Vagina (tissue), 2 donors: Measurements from ENCODE around the gene FGFBP2. TPM values are rescaled to one million over a fixed set of nuclear protein-coding genes. Genes with fewer than 3 reads are reported as not detected.

Experiments used
- DNase-seq, 2 donors: peaks; one replicate each; pipeline ENCODE4 v3.0.0-alpha.2; 2017; ENCODE audit errors: extremely low spot score in 2 of 2
- H3K27ac ChIP-seq: fragments of 200-600 bp; sonication (generic); one replicate; pipeline ENCODE4 v1.5.1; 2019
- H3K27me3 ChIP-seq: fragments of 200-600 bp; sonication (generic); one replicate; pipeline ENCODE4 v1.5.1; 2019
- H3K36me3 ChIP-seq, 2 donors: fragments of 200-600 bp; sonication (generic); one replicate each; pipeline ENCODE4 v1.5.1; 2017 to 2019
- H3K4me1 ChIP-seq: fragments of 200-600 bp; sonication (generic); one replicate; pipeline ENCODE4 v1.5.1; 2019
- H3K4me3 ChIP-seq, 2 donors: fragments of 200-600 bp; sonication (generic); 1 replicate in 1 of 2; 2 replicates in 1 of 2; pipeline ENCODE4 v1.5.1; 2016 to 2019
- H3K9me3 ChIP-seq: fragments of 200-600 bp; sonication (generic); one replicate; pipeline ENCODE4 v1.5.1; 2019
- POLR2A ChIP-seq, 2 donors: fragments of 450-650 bp; IDR thresholded peaks; one replicate each; pipeline ENCODE4 v1.6.1; 2017; ENCODE audit warnings: antibody characterized with exemption in 2 of 2, mild to moderate bottlenecking in 2 of 2, moderate library complexity in 2 of 2
- POLR2AphosphoS5 ChIP-seq, 2 donors: sonication (generic); formaldehyde crosslinking; IDR thresholded peaks; one replicate each; pipeline ENCODE4 v1.9.0; 2017; ENCODE audit warnings: antibody characterized with exemption in 2 of 2, mild to moderate bottlenecking in 2 of 2, low read depth in 1 of 2; ENCODE audit not compliant: insufficient read depth in 1 of 2
- intact Hi-C: fragments of 100-400 bp; cut with DNase I; formaldehyde crosslinking; loops from one replicate; pipeline ENCODE4 v1.15.1; 2023
- total RNA-seq: library from RNA; depleted of rRNA; stranded (reverse); fragments of >200 nt; gene quantifications from one replicate; pipeline ENCODE4 v1.2.3, GENCODE V29; 2016
- TF ChIP-seq, protein P1 (sequence below), 3 experiments: fragments of 450-650 bp in 2 of 3; fragments of 200-600 bp in 1 of 3; sonication (generic) in 1 of 3; IDR thresholded peaks; one replicate each; pipeline ENCODE4 v1.5.1; 2017 to 2019; ENCODE audit warnings: antibody characterized with exemption in 3 of 3, mild to moderate bottlenecking in 2 of 3, moderate library complexity in 2 of 3

The FGFBP2 gene
- total RNA-seq, 1 donor from 2014 or later: 2.9 TPM

DNA sequence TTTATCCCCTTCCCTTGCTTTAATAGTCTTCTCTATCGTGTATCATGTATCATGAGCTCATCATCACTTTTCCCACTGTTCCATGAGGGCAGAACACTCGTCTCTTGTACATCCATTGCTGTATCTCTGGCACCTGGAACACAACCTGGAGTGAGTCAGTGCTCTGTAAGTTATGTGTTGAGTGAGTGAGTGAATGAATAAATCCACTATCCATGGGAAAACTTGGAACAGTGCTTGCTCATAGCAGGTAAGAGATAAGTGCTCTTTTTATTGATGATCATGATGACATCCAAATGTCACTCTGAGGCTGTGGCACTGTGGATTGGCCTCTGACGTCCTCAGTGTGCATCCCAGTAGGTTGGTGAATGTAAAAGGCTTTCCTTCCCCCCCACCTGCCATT lies 28.7 kb downstream of the FGFBP2 start:
- H3K9me3 ChIP-seq: no peaks in the 10 kb centered on the region
- H3K27me3 ChIP-seq: no peaks in the 10 kb centered on the region
- H3K4me1 ChIP-seq: peaks cover 4% of the 10 kb centered on the region
- H3K36me3 ChIP-seq: no peaks in the 10 kb centered on the region
- intact Hi-C loops: no loop called here
- no peak for DNase-seq
- TF ChIP-seq POLR2A (IDR thresholded peaks at IDR 0.05) (no peak), POLR2AphosphoS5 (IDR thresholded peaks at IDR 0.05; ENCODE audit: insufficient read depth in 1 of 2, low read depth in 1 of 2) (no peak)
- TF ChIP-seq, protein P1, sequence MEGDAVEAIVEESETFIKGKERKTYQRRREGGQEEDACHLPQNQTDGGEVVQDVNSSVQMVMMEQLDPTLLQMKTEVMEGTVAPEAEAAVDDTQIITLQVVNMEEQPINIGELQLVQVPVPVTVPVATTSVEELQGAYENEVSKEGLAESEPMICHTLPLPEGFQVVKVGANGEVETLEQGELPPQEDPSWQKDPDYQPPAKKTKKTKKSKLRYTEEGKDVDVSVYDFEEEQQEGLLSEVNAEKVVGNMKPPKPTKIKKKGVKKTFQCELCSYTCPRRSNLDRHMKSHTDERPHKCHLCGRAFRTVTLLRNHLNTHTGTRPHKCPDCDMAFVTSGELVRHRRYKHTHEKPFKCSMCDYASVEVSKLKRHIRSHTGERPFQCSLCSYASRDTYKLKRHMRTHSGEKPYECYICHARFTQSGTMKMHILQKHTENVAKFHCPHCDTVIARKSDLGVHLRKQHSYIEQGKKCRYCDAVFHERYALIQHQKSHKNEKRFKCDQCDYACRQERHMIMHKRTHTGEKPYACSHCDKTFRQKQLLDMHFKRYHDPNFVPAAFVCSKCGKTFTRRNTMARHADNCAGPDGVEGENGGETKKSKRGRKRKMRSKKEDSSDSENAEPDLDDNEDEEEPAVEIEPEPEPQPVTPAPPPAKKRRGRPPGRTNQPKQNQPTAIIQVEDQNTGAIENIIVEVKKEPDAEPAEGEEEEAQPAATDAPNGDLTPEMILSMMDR (IDR thresholded peaks at IDR 0.05): no peak
- no peak overlapping the region for H3K4me3 ChIP-seq
- H3K27ac ChIP-seq: no peak overlapping the region

DNA sequence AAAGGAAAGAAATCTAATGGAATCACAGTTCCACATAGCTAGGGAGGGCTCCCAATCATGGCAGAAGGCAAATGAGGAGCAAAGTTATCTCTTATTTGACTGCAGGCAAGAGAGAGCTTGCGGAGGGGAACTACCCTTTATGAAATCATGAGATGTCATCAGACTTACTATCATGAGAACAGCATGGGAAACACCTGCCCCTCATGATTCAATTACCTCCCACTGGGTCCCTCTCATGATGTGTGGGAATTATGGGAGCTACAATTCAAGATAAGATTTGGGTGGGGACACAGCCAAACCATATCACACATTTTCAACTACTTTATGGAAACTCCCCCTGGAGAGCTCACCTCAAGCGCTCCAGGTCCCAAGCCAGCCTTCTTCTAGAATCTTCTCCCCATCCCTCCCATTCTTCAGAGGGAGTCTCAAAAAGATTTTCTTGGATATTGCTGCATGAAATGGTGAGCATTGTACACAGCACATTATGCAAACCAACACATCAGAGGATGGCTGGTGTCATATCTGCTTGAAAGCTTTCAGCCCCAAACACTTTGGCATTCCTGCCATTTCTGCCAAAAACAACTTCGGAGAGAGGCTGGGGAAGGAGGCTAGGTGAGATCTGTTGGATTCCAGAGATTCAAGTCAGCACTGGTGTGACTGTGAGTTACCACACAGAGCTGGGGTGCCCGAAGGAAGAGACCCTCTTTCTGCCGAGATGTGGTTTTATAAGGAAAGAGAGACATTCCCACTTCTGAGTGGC lies 31.3 kb downstream of the FGFBP2 start:
- Histone ChIP-seq H3K27me3 (no peaks in the 10 kb centered on the region), H3K4me1 (peaks cover 4% of the 10 kb centered on the region), H3K4me3 (no peak overlapping the region), H3K27ac (no peak overlapping the region), H3K9me3 (no peaks in the 10 kb centered on the region), H3K36me3 (no peaks in the 10 kb centered on the region)
- intact Hi-C loops: no loop called here
- TF ChIP-seq POLR2AphosphoS5 (IDR thresholded peaks at IDR 0.05; ENCODE audit: insufficient read depth in 1 of 2, low read depth in 1 of 2) (no peak), POLR2A (IDR thresholded peaks at IDR 0.05) (no peak)
- TF ChIP-seq, protein P1 (IDR thresholded peaks at IDR 0.05): no peak
- no peak for DNase-seq

DNA sequence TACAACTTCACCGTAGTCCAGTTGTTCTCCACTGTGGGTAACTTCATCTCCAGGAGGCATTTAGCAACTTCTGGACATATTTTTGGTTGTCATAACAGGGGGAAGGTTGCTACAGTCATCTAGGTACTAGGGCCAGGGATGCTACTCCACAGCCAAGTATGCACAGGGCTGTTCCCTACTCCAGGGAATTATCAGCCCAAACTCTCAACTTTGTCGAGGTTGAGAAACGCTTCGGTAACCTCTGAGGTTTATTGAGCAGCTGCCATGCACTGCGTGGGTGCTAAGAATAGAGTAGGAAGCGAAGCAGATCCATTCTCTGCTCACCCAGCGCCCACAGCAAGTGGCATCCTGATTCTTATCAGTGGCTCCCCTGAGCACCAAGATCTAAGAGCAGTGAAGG lies 32.7 kb downstream of the FGFBP2 start:
- no peak for TF ChIP-seq POLR2A (IDR thresholded peaks at IDR 0.05)
- TF ChIP-seq, protein P1 (IDR thresholded peaks at IDR 0.05): no peak
- TF ChIP-seq POLR2AphosphoS5 (IDR thresholded peaks at IDR 0.05; ENCODE audit: insufficient read depth in 1 of 2, low read depth in 1 of 2): no peak
- Histone ChIP-seq H3K4me1 (peaks cover 2% of the 10 kb centered on the region), H3K4me3 (no peak overlapping the region), H3K9me3 (no peaks in the 10 kb centered on the region), H3K27ac (no peak overlapping the region), H3K36me3 (no peaks in the 10 kb centered on the region), H3K27me3 (no peaks in the 10 kb centered on the region)
- no peak for DNase-seq
- intact Hi-C loops: no loop called here

DNA sequence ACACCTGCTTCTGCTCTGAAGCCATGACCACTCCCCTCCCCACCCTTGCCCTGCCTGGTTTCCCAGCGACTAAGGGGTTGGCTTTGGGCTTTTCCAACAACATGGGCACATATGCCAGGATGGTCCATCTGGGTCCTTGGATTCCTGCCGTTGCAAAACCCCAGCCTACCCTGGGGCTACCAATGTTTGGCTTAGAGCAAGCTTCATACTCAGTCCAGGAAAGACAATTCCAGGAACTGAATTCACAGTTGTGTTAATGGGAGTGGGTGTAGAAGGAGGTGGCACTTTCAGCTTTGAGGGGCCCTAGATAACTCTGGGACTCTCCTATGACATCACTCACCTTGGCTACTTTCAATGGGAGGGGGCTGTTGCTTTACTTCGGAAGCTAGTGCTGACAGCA lies 33.4 kb downstream of the FGFBP2 start:
- H3K9me3 ChIP-seq: no peaks in the 10 kb centered on the region
- no peak for TF ChIP-seq POLR2AphosphoS5 (IDR thresholded peaks at IDR 0.05; ENCODE audit: insufficient read depth in 1 of 2, low read depth in 1 of 2)
- TF ChIP-seq, protein P1 (IDR thresholded peaks at IDR 0.05): no peak
- TF ChIP-seq POLR2A (IDR thresholded peaks at IDR 0.05): no peak
- no peak overlapping the region for H3K27ac ChIP-seq
- no peak for DNase-seq
- intact Hi-C loops: no loop called here
- H3K4me1 ChIP-seq: no peaks in the 10 kb centered on the region
- no peaks in the 10 kb centered on the region for H3K27me3 ChIP-seq
- no peak overlapping the region for H3K4me3 ChIP-seq
- no peaks in the 10 kb centered on the region for H3K36me3 ChIP-seq

DNA sequence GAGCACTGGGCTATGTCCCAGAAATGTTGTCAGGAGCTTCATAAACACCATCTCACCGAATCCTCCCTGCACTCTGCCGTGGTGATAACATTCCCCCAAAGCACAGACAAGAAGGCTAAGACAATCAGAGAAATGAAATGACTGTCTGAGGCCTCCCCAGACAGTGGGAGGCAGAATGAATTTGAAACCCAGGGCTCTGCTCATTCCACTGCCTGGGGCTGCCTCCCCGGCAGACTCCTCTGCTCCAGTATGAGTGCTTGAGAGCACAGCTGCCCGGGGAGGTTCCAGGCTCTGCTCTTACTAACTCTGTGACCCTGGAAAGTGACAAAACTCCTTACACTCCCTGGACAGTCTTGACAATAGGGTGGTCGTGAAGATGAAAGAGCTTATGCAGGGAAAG lies 34.1 kb downstream of the FGFBP2 start:
- Histone ChIP-seq H3K36me3 (no peaks in the 10 kb centered on the region), H3K27me3 (no peaks in the 10 kb centered on the region), H3K27ac (no peak overlapping the region), H3K4me3 (no peak overlapping the region), H3K4me1 (no peaks in the 10 kb centered on the region), H3K9me3 (no peaks in the 10 kb centered on the region)
- DNase-seq: no peak
- TF ChIP-seq POLR2A (IDR thresholded peaks at IDR 0.05) (no peak), POLR2AphosphoS5 (IDR thresholded peaks at IDR 0.05; ENCODE audit: insufficient read depth in 1 of 2, low read depth in 1 of 2) (no peak)
- TF ChIP-seq, protein P1 (IDR thresholded peaks at IDR 0.05): no peak
- intact Hi-C loops: no loop called here
